Neural cell (in vitro differentiated cells): Measurements from ENCODE around the gene ADAT1. TPM values are rescaled to one million over a fixed set of nuclear protein-coding genes. Genes with fewer than 3 reads are reported as not detected.

ENCODE experiments used
- H2AFZ ChIP-seq: fragments of 200-600, 300-800 bp; sonication (generic), shearing (Covaris generic); 2 replicates; pipeline ENCODE4 v1.6.0; 2014; ENCODE audit warnings: low read depth, mild to moderate bottlenecking, antibody characterized with exemption, low read length, moderate library complexity
- H3F3A ChIP-seq: fragments of 200-600 bp; shearing (Covaris generic); 2 replicates; pipeline ENCODE4 v1.6.1; 2016; ENCODE audit warnings: mild to moderate bottlenecking, moderate library complexity, mixed read lengths, antibody characterized with exemption, low read length; ENCODE audit not compliant: insufficient read depth, poor library complexity, severe bottlenecking
- H3K27ac ChIP-seq: fragments of 200-600, 300-800 bp; sonication (generic), shearing (Covaris generic); 2 replicates; pipeline ENCODE4 v1.5.1; 2014; ENCODE audit warnings: mild to moderate bottlenecking, low read length, moderate library complexity
- H3K27me3 ChIP-seq: fragments of 300-800, 200-600 bp; sonication (generic), shearing (Covaris generic); 2 replicates; pipeline ENCODE4 v1.6.0; 2014; ENCODE audit warnings: mild to moderate bottlenecking, low read depth, low read length, moderate library complexity; ENCODE audit not compliant: insufficient read depth
- H3K36me3 ChIP-seq: fragments of 300-800, 200-600 bp; sonication (generic), shearing (Covaris generic); 2 replicates; pipeline ENCODE4 v1.5.1; 2014; ENCODE audit warnings: mild to moderate bottlenecking, antibody characterized with exemption, low read length, moderate library complexity; ENCODE audit not compliant: insufficient read depth
- H3K4me2 ChIP-seq: fragments of 300-800, 200-600 bp; sonication (generic), shearing (Covaris generic); 2 replicates; pipeline ENCODE4 v1.6.0; 2014; ENCODE audit warnings: mild to moderate bottlenecking, low read length
- H3K4me3 ChIP-seq: fragments of 300-800, 200-600 bp; sonication (generic), shearing (Covaris generic); 2 replicates; pipeline ENCODE4 v1.5.1; 2014; ENCODE audit warnings: mild to moderate bottlenecking, low read length, moderate library complexity
- H3K79me2 ChIP-seq: fragments of 200-600 bp; shearing (Covaris generic); replicated peaks from 2 replicates; pipeline ENCODE4 v1.6.0; 2014; ENCODE audit warnings: mild to moderate bottlenecking, low read length, moderate library complexity; ENCODE audit not compliant: insufficient read depth
- H3K9ac ChIP-seq: fragments of 300-800, 200-600 bp; sonication (generic), shearing (Covaris generic); 2 replicates; pipeline ENCODE4 v1.6.1; 2016; ENCODE audit warnings: mild to moderate bottlenecking, low read length, mixed read lengths
- H3K9me2 ChIP-seq: fragments of 200-600 bp; shearing (Covaris generic); 2 replicates; pipeline ENCODE4 v1.6.1; 2016; ENCODE audit warnings: mild to moderate bottlenecking, low read length, mixed read lengths; ENCODE audit not compliant: insufficient read depth
- H3K9me3 ChIP-seq: fragments of 200-600, 300-800 bp; sonication (generic), shearing (Covaris generic); 2 replicates; pipeline ENCODE4 v1.6.1; 2016; ENCODE audit warnings: mild to moderate bottlenecking, mixed run types, low read length, moderate library complexity, mixed read lengths
- H4K20me1 ChIP-seq: fragments of 200-600 bp; shearing (Covaris generic); 2 replicates; pipeline ENCODE4 v1.6.1; 2016; ENCODE audit warnings: mild to moderate bottlenecking, mixed run types; ENCODE audit not compliant: insufficient read depth
- CTCF ChIP-seq: fragments of 450-650 bp; IDR thresholded peaks from 2 replicates; pipeline ENCODE4 v1.5.1; 2014; ENCODE audit warnings: antibody characterized with exemption, mild to moderate bottlenecking, moderate library complexity; ENCODE audit not compliant: poor library complexity, severe bottlenecking
- EP300 ChIP-seq: fragments of 450-650 bp; conservative IDR thresholded peaks from 2 replicates; pipeline ENCODE4 v1.6.1; 2014; ENCODE audit warnings: antibody characterized with exemption, mild to moderate bottlenecking, moderate library complexity; ENCODE audit not compliant: poor library complexity, severe bottlenecking
- EZH2 ChIP-seq: fragments of 200-600, 300-800 bp; shearing (Covaris generic), sonication (generic); IDR thresholded peaks from 2 replicates; pipeline ENCODE4 v1.6.1; 2014; ENCODE audit warnings: antibody characterized with exemption, low read length, borderline replicate concordance, mild to moderate bottlenecking; ENCODE audit not compliant: insufficient read depth, poor library complexity, severe bottlenecking
- MXI1 ChIP-seq: fragments of 450-650 bp; conservative IDR thresholded peaks from 2 replicates; pipeline ENCODE4 v1.6.1; 2014; ENCODE audit warnings: antibody characterized with exemption, mild to moderate bottlenecking; ENCODE audit not compliant: poor library complexity, severe bottlenecking
- POLR2AphosphoS5 ChIP-seq: IDR thresholded peaks from 2 replicates; pipeline ENCODE4 v1.6.1; 2012
- RAD21 ChIP-seq: fragments of 450-650 bp; conservative IDR thresholded peaks from 2 replicates; pipeline ENCODE4 v1.6.1; 2014; ENCODE audit warnings: antibody characterized with exemption, mild to moderate bottlenecking, moderate library complexity
- REST ChIP-seq: IDR thresholded peaks from 2 replicates; pipeline ENCODE4 v1.6.1; 2012; ENCODE audit warnings: borderline replicate concordance
- SMC3 ChIP-seq: fragments of 450-650 bp; conservative IDR thresholded peaks from 2 replicates; pipeline ENCODE4 v1.6.1; 2014; ENCODE audit warnings: antibody characterized with exemption, mild to moderate bottlenecking, moderate library complexity; ENCODE audit not compliant: poor library complexity
- TAF1 ChIP-seq: IDR thresholded peaks from 2 replicates; pipeline ENCODE4 v1.6.1; 2012; ENCODE audit warnings: low read depth
- polyA plus RNA-seq: library from polyadenylated mRNA; depleted of rRNA; stranded (reverse); fragments of >200 nt; gene quantifications from 2 replicates; pipeline ENCODE4 v1.2.3, GENCODE V29; 2014

The ADAT1 gene
- polyA plus RNA-seq, 1 donor from 2014 or later, result 62.8 TPM

- H3K36me3 ChIP-seq, result peaks cover 7% of the 10 kb centered on the region
- no peaks in the 10 kb centered on the region for H3K9me3 ChIP-seq
- no peaks in the 10 kb centered on the region for H3F3A ChIP-seq
- no peak for TF ChIP-seq SMC3
- no peak for TF ChIP-seq RAD21
- no peak for TF ChIP-seq CTCF
- TF ChIP-seq POLR2AphosphoS5, result no peak
- TF ChIP-seq MXI1, result no peak
- TF ChIP-seq TAF1, result no peak
- TF ChIP-seq REST, result no peak
- no peak for TF ChIP-seq EP300
- no peak for TF ChIP-seq EZH2
- peak overlapping the region; percentile 79 for H3K27ac ChIP-seq
- H4K20me1 ChIP-seq, result peaks cover 12% of the 10 kb centered on the region
- peak overlapping the region; percentile 91 for H3K9ac ChIP-seq
- H2AFZ ChIP-seq, result peak overlapping the region; percentile 87
- peak overlapping the region; percentile 83 for H3K4me2 ChIP-seq
- H3K9me2 ChIP-seq, result no peaks in the 10 kb centered on the region
- peaks cover 18% of the 10 kb centered on the region for H3K79me2 ChIP-seq
- H3K4me3 ChIP-seq, result peak overlapping the region; percentile 99
- no peaks in the 10 kb centered on the region for H3K27me3 ChIP-seq
These were observed 56.3 kb downstream of the ADAT1 start for GRCh38 chr16:75566758-75567255.

GRCh38 chr16:75566040-75566757, 56.9 kb downstream of the ADAT1 start, which contains the start of gene GABARAPL2:
TSS of gene GABARAPL2 (plus strand) at chr16:75566379. CDS start at chr16:75566487, 108 bp downstream.
- peaks cover 18% of the 10 kb centered on the region for H3K79me2 ChIP-seq
- H3F3A ChIP-seq, result no peaks in the 10 kb centered on the region
- peak within 1 kb of the TSS; percentile 95 for H3K4me2 ChIP-seq
- peaks cover 7% of the 10 kb centered on the region for H3K36me3 ChIP-seq
- H4K20me1 ChIP-seq, result peaks cover 12% of the 10 kb centered on the region
- H3K27ac ChIP-seq, result peak within 1 kb of the TSS; percentile 79
- H3K27me3 ChIP-seq, result no peaks in the 10 kb centered on the region
- no peaks in the 10 kb centered on the region for H3K9me3 ChIP-seq
- peak within 1 kb of the TSS; percentile 87 for H2AFZ ChIP-seq
- H3K9ac ChIP-seq, result peak within 1 kb of the TSS; percentile 91
- no peaks in the 10 kb centered on the region for H3K9me2 ChIP-seq
- TF ChIP-seq POLR2AphosphoS5, result peak; percentile 97
- TF ChIP-seq RAD21, result peak; percentile 40
- TF ChIP-seq EP300, result peak; percentile 57
- TF ChIP-seq MXI1, result peak; percentile 79
- TF ChIP-seq TAF1, result peak; percentile 67
- TF ChIP-seq SMC3, result peak; percentile 45
- TF ChIP-seq REST, result no peak
- no peak for TF ChIP-seq EZH2
- peak; percentile 12 for TF ChIP-seq CTCF
- peak within 1 kb of the TSS; percentile 99 for H3K4me3 ChIP-seq
